GM21619 (cell line): ENCODE measurements around the gene XPO6.

Experiments
- ATAC-seq: cut with Tn5 transposase; IDR thresholded peaks from one replicate; pipeline ENCODE4 v1.9.1; 2021; ENCODE audit not compliant: unreplicated experiment

XPO6 gene

DNA sequence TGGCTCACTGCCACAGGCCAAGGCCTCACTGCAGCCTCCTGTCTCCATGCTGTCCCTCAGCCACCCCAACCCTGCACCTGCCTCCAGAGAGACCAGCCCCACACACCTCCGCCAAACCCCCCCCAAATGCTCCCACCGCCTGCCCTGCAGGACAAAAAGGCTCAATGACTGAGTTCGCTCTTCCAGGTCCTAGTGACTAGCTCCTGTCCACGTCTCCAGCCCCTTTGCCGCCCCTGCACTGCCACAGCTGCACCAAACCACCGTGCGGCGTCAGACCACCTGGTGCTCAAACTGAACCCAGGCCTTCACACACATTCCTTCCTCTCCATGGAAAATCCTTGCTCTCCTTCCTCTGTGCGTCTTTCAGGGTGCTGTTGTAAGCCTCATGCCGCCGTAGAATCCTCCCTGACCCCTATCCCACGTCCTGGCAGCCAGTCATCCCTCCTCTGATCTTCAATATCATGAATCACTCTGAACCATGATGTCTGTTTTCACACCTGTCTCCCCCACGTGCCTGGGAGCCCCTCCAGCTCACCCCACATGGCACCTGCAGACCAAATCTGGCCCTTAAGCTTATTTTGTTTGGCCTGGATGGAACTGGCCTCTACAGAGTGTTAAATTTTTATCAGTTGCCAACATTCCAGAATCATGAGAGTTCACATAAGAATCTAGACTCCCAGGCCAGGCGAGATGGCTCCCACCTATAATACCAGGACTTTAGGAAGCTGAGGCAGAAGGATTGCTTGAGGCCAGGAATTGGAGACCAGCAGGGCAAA is 144.0 kb downstream of the XPO6 start:
- ATAC-seq, result no peak

DNA sequence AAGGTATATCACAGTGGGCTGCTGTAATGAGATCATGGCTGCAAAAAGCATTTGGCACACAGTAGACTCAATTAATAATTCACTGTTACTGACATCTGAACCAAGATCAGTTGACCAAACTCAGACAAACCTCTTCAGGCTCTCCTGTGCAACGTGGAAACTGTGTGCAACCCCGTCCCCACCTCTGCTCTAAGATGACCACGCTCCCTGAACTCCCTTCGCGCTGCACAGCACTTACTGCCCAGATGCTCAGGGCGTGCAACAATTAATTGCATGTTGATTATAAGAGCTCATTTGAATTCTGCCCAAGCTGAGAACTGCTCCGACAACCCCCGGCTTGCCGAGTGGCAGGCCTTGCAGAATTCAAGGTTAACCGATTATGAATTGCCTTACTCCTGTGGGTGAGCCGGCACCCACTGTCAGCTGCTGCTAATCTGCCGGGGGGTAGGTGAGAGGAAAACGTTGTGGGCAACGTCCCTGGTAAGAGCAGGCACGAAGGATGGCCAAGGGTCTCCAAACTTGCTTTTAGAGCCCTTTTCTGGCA is 147.0 kb downstream of the XPO6 start:
- no peak for ATAC-seq

GRCh38 chr16:28064150-28064549 is 147.6 kb downstream of the XPO6 start:
- no peak for ATAC-seq

- ATAC-seq, result no peak
Observed at GRCh38 chr16:28063591-28064061, 148.1 kb downstream of the XPO6 start, which contains the start of gene GSG1L. Gene GSG1L (minus strand): TSS chr16:28063714. CDS start chr16:28063424, 290 bp downstream.

DNA sequence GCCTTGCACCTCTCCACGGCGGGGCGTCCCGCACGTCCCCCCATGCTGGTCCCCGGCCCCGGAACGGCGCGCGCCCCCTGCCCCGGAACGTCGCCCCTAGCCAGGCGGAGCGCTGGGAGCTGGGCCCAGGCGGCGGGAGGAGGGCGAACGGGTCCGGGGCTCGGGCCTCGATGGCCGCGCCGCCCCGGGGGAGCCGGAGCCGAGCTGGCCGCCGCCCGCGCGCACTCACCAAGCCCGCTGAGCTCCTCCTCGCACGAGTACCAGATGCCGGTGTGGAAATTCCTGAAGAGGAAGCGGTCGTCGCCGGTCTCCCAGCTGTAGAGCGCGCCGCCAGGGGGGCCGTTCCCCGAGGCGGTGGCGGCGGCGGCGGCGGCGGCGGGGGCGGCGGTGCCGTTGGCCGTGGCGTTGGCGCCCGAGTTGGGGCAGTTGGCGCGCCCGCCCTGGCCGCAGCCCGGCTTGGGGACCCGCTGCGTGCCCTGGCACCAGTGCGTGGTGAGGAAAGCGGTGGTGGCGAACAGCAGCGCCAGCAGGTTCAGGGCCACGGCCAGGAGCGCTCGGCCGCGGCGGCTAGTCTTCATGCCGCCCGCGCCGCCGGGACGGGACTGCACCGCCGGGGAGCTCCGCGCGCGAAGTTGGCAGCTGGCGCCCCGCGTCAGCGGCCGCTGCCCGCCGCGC is 148.8 kb downstream of the XPO6 start:
- no peak for ATAC-seq

- no peak for ATAC-seq
Observed at GRCh38 chr16:28062261-28062846, 149.4 kb downstream of the XPO6 start.

GRCh38 chr16:28061352-28062101 is 150.2 kb downstream of the XPO6 start:
- no peak for ATAC-seq

DNA sequence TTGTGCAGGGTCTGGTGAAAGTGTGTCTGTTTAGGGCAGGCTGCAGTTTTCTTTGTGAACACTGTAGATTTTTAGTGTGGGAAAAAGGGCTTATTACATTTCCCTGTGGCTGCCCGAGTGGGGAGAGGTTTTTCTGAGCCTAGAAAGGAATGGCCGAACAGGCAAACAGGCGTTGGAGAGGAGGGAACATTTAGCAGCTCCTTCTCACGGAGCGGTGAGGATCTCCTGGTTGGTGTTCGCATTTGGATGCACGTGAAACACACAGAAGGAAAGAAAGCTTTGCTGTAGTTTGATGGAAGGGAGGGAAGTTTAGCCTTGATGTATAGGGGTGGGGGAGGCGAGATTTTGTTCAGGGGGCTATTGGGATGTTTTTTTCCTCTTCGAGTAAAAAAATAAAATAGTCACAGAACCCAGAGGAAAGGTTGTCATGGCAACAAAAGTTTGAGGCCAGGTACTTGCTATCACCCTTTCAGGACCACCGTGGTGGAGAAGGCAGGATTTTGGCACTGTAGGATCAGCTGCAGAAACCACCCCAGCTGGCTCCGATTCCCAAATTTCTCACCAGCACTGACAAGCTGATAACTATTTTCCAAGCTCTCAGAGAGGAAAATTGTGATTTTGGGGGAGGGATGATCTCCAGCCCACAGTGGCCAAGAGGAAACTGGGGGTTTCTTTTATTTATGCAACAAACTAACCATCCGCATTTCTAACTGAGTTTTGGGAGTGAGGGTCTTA is 151.8 kb downstream of the XPO6 start:
- no peak for ATAC-seq

DNA sequence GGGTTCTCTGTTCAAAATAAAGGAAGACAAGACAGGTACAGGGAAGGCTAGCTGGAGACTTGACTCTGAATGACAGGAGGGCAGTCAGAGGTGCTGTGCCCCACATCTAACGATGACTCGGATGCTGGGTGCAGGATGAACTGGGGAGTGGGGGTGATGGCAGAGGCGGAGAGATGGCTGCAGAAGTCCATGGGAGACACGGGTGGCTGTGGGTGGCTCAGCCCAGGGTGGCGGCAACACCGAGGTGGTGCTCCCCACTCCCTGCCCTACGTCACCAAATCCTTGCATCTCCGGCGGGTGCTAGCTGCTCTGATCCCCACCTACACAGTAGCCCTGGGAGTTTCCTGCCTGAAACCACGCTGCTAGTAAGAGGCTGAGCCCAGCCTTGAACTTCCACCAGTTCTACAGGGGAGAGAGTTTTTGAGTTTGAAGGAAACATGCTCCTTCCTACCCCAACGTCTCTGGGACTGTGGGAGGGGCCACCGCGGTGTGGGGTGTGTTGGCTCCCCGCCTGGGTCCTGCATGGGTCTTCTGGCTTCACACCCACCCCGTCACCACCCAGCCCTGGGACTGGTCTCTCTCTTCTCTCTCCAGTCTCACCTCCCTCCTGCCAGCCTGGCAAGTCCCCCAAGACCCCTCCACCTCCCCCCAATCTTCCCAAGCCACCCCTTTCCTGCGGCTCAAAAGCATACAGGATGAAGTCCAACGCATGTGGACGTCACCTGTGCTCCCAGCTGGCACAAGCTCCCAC is 152.8 kb downstream of the XPO6 start:
- ATAC-seq, result no peak

GRCh38 chr16:28057949-28058348 is 153.8 kb downstream of the XPO6 start:
- ATAC-seq, result no peak

GRCh38 chr16:28053461-28053860 is 158.3 kb downstream of the XPO6 start:
- no peak for ATAC-seq

DNA sequence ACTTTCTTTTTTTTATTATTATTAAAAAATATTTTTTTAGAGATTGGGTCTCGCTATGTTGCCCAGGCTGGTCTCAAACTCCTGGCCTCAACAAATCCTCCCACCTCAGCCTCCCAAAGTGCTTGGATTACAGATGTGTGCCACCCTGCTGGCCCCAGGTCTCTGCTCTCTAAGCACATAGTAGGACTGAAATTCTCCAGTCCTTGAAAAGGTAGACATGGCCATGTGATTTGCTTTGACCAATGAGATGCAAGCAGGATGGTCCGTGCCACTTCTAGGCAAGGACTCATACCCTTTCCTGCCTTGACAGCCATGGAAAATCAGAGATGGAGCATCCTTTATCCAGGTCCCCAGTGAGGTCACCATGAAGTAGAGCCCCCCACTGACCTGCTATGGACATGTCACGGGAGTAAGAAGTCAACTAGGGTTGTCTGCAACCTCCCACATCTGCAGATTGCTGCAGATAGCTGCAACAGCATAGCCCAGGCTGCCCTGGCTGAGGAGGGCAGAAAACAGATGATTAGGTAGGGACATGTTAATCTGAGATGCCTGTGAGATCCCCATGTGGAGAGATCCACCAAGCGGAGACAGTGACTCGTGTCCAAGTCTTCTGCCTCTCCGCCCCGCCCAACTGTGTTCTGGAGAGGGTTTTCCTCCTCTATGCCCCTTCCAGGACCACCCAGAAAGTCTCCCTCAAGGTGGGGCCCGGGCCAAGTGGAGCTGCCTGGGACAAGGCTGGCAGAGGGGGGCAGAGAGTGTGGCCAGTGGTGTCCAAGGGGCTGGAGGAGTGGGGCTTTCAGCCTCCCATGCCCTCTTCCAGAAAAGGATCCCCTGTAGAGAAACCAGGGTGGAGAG is 159.3 kb downstream of the XPO6 start:
- ATAC-seq, result no peak

GRCh38 chr16:28051486-28051885 is 160.3 kb downstream of the XPO6 start:
- ATAC-seq, result no peak
